Colonic mucosa (tissue), 4 donors: ENCODE measurements around the gene DMTF1. TPM values are rescaled to one million over a fixed set of nuclear protein-coding genes. Genes with fewer than 3 reads are reported as not detected.
A peak's percentile ranks its signal among the peaks of the same experiment; 100 is the strongest.

Experiments
- DNase-seq: peaks from one replicate; pipeline ENCODE4 v3.0.0-alpha.2; 2020
- H3K27ac ChIP-seq: fragments of 200-600 bp; one replicate; pipeline ENCODE4 v1.8.0; 2021
- H3K27me3 ChIP-seq: fragments of 200-600 bp; one replicate; pipeline ENCODE4 v1.8.0; 2021
- H3K36me3 ChIP-seq: fragments of 200-600 bp; one replicate; pipeline ENCODE4 v1.8.0; 2021
- H3K4me1 ChIP-seq: fragments of 200-600 bp; one replicate; pipeline ENCODE4 v1.8.0; 2021; ENCODE audit warnings: mild to moderate bottlenecking
- H3K4me3 ChIP-seq: fragments of 200-600 bp; one replicate; pipeline ENCODE4 v1.8.0; 2021
- H3K9ac ChIP-seq, 2 donors: one replicate each; pipeline ENCODE4 v1.7.0; 2013; ENCODE audit warnings: control low read depth in 2 of 2, low read depth in 2 of 2, low read length in 2 of 2
- H3K9me3 ChIP-seq: fragments of 200-600 bp; one replicate; pipeline ENCODE4 v1.8.0; 2021
- CTCF ChIP-seq: fragments of 200-600 bp; IDR thresholded peaks from one replicate; pipeline ENCODE4 v1.8.0; 2022; ENCODE audit warnings: antibody characterized with exemption, mild to moderate bottlenecking
- intact Hi-C: fragments of 100-400 bp; cut with DNase I; formaldehyde crosslinking; loops from one replicate; pipeline ENCODE4 v1.14.1; 2022
- total RNA-seq, 2 donors: library from RNA; stranded (reverse); fragmentation: NEBNext Ultra II Directional in 1 of 2; extraction: Animal tissue kit (Norgen Biotek cat#: 25700) in 1 of 2; gene quantifications; one replicate each; pipeline ENCODE4 v1.2.1, GENCODE V29; 2021
- donor health status: healthy.
- donor health status: DM: no; HTN: no; CAD: no.
- donor health status: DM: no; HTN: no; CAD: no.

The DMTF1 gene
- total RNA-seq, 2 donors from 2014 or later: 44.4 to 66.0 TPM

GRCh38 chr7:87213811-87214210 lies 61.6 kb downstream of the DMTF1 start:
- no peaks in the 10 kb centered on the region for H3K4me1 ChIP-seq
- no peak overlapping the region for H3K4me3 ChIP-seq
- H3K9ac ChIP-seq: no peak overlapping the region
- H3K36me3 ChIP-seq: no peaks in the 10 kb centered on the region
- TF ChIP-seq CTCF: no peak
- DNase-seq: no peak
- intact Hi-C loops: no loop called here
- no peaks in the 10 kb centered on the region for H3K27me3 ChIP-seq
- H3K27ac ChIP-seq: no peak overlapping the region
- H3K9me3 ChIP-seq: no peaks in the 10 kb centered on the region

GRCh38 chr7:87215046-87215445 lies 62.8 kb downstream of the DMTF1 start:
- H3K4me3 ChIP-seq: no peak overlapping the region
- intact Hi-C loops: no loop called here
- H3K27me3 ChIP-seq: no peaks in the 10 kb centered on the region
- no peak overlapping the region for H3K27ac ChIP-seq
- no peaks in the 10 kb centered on the region for H3K9me3 ChIP-seq
- no peak for TF ChIP-seq CTCF
- no peaks in the 10 kb centered on the region for H3K4me1 ChIP-seq
- no peaks in the 10 kb centered on the region for H3K36me3 ChIP-seq
- H3K9ac ChIP-seq: no peak overlapping the region
- no peak for DNase-seq

GRCh38 chr7:87216701-87217508 lies 64.7 kb downstream of the DMTF1 start:
- Histone ChIP-seq H3K9ac (peak overlapping the region in 1 of 2 donors; percentile 19), H3K36me3 (no peaks in the 10 kb centered on the region), H3K9me3 (no peaks in the 10 kb centered on the region), H3K27me3 (no peaks in the 10 kb centered on the region), H3K27ac (peak overlapping the region; percentile 84), H3K4me1 (no peaks in the 10 kb centered on the region), H3K4me3 (no peak overlapping the region)
- intact Hi-C loops: no loop called here
- DNase-seq: no peak
- no peak for TF ChIP-seq CTCF

GRCh38 chr7:87217983-87218653 lies 65.9 kb downstream of the DMTF1 start:
- Histone ChIP-seq H3K9ac (peak overlapping the region in 1 of 2 donors; percentile 89), H3K27ac (peak overlapping the region; percentile 84), H3K4me1 (no peaks in the 10 kb centered on the region), H3K9me3 (no peaks in the 10 kb centered on the region), H3K36me3 (no peaks in the 10 kb centered on the region), H3K27me3 (no peaks in the 10 kb centered on the region), H3K4me3 (peak overlapping the region; percentile 77)
- no peak for TF ChIP-seq CTCF
- no peak for DNase-seq
- intact Hi-C loops: no loop called here

- H3K9ac ChIP-seq: peak overlapping the region; percentile 77 to 89
- no peaks in the 10 kb centered on the region for H3K36me3 ChIP-seq
- no peak for TF ChIP-seq CTCF
- peak overlapping the region; percentile 84 for H3K27ac ChIP-seq
- intact Hi-C loops: no loop called here
- H3K4me1 ChIP-seq: no peaks in the 10 kb centered on the region
- no peaks in the 10 kb centered on the region for H3K27me3 ChIP-seq
- H3K4me3 ChIP-seq: peak overlapping the region; percentile 77
- H3K9me3 ChIP-seq: no peaks in the 10 kb centered on the region
- peak; percentile 71 for DNase-seq
These were observed 66.7 kb downstream of the DMTF1 start for GRCh38 chr7:87218796-87219544.
